Kidney (tissue), 14 donors: Measurements from ENCODE around the gene PHF14. TPM values are rescaled to one million over a fixed set of nuclear protein-coding genes. Genes with fewer than 3 reads are reported as not detected.
"Not testable (repeated sequence)": the region's sequence is repeated elsewhere in the genome, so short reads cannot be mapped to it uniquely, and the experiment has no call there.

Experiments used
- DNase-seq, 5 donors: peaks; one replicate each; pipeline ENCODE4 v3.0.0-alpha.2; 2013 to 2020
- FAIRE-seq: peaks from 2 replicates; lab custom pipeline; 2012; peaks lifted over from hg19 to GRCh38; lab: Jason Lieb, UNC
- H3K27ac ChIP-seq, 2 donors: one replicate each; pipeline ENCODE4 v1.7.0; 2013; ENCODE audit warnings: low read depth in 2 of 2, low read length in 2 of 2, inconsistent platforms in 1 of 2
- H3K27me3 ChIP-seq: one replicate; pipeline ENCODE4 v1.7.1; 2013; ENCODE audit warnings: low read length, inconsistent platforms; ENCODE audit not compliant: control insufficient read depth, insufficient read depth
- H3K36me3 ChIP-seq, 3 donors: one replicate each; pipeline versions ENCODE4 v1.7.0 to v1.7.1; 2013; ENCODE audit warnings: low read length in 3 of 3, control low read depth in 1 of 3, inconsistent platforms in 1 of 3; ENCODE audit not compliant: insufficient read depth in 3 of 3, control insufficient read depth in 2 of 3
- H3K4me1 ChIP-seq, 3 donors: one replicate each; pipeline versions ENCODE4 v1.7.0 to v1.7.1; 2013; ENCODE audit warnings: low read length in 3 of 3, inconsistent platforms in 1 of 3, low read depth in 1 of 3; ENCODE audit not compliant: control insufficient read depth in 2 of 3, insufficient read depth in 2 of 3
- H3K4me3 ChIP-seq, 3 donors: one replicate each; pipeline versions ENCODE4 v1.7.0 to v1.8.1; 2013; ENCODE audit warnings: low read length in 3 of 3, control low read depth in 1 of 3, inconsistent platforms in 1 of 3
- H3K9ac ChIP-seq, 3 donors: one replicate each; pipeline versions ENCODE4 v1.7.0 to v1.7.1; 2013; ENCODE audit warnings: low read length in 3 of 3, control low read depth in 1 of 3, inconsistent platforms in 1 of 3
- H3K9me3 ChIP-seq, 3 donors: one replicate each; pipeline versions ENCODE4 v1.7.0 to v1.7.1; 2013; ENCODE audit warnings: low read length in 3 of 3, control low read depth in 1 of 3, inconsistent platforms in 1 of 3; ENCODE audit not compliant: control insufficient read depth in 2 of 3, insufficient read depth in 1 of 3
- CTCF ChIP-seq: IDR thresholded peaks from 3 replicates; pipeline ENCODE4 v1.5.1; 2012; ENCODE audit warnings: mild to moderate bottlenecking, moderate library complexity, borderline replicate concordance; ENCODE audit not compliant: insufficient read depth; ENCODE audit errors: extremely low read depth
- intact Hi-C: fragments of 100-400 bp; cut with DNase I; formaldehyde crosslinking; loops from one replicate; pipeline ENCODE4 v1.11.1; 2022
- polyA plus RNA-seq: library from polyadenylated mRNA; stranded (reverse); fragments of 350-450 nt; fragmentation: Illumina TruSeq; extraction: RNeasy Lipid Tissue Mini Kit (QIAGEN cat#74804); gene quantifications from one replicate; pipeline ENCODE4 v1.2.3, GENCODE V29; 2014; ENCODE audit warnings: low read depth, low replicate concordance; ENCODE audit not compliant: insufficient read depth
- total RNA-seq: library from RNA; stranded (reverse); fragmentation: NEBNext Ultra II Directional; extraction: Animal tissue kit (Norgen Biotek cat#: 25700); gene quantifications from one replicate; pipeline ENCODE4 v1.2.1, GENCODE V29; 2021
- donor health status: control.
- donor health status: control.
- donor health status: control.
- donor health status: control.
- donor health status: control.
- donor health status: DM: yes; HTN: yes; CAD: no.
- donor health status: Normal renal cell carcinoma (clear cell type).

PHF14 gene
- total and polyA plus RNA-seq, 2 donors from 2014 or later, result 17.1 to 31.7 TPM

- Histone ChIP-seq H3K4me1 (no peaks in the 10 kb centered on the region), H3K9ac (no peak overlapping the region), H3K4me3 (no peak overlapping the region), H3K9me3 (peaks cover 0 to 2% (median 0%) of the 10 kb centered on the region in 3 donors), H3K27ac (no peak overlapping the region), H3K36me3 (no peaks in the 10 kb centered on the region), H3K27me3 (no peaks in the 10 kb centered on the region)
- no peak for FAIRE-seq
- intact Hi-C loops, result no loop called here
- no peak for TF ChIP-seq CTCF
- DNase-seq, result no peak
These were observed 17.1 kb upstream of the PHF14 start for GRCh38 chr7:10956528-10956927.

- H3K27me3 ChIP-seq, H3K9ac ChIP-seq, DNase-seq, H3K9me3 ChIP-seq, H3K4me1 ChIP-seq, H3K36me3 ChIP-seq, H3K27ac ChIP-seq, H3K4me3 ChIP-seq, intact Hi-C loops, FAIRE-seq: not testable (repeated sequence)
These were observed 13.4 kb upstream of the PHF14 start for GRCh38 chr7:10960242-10960641.

- DNase-seq, H3K36me3 ChIP-seq, H3K27me3 ChIP-seq, FAIRE-seq, H3K4me1 ChIP-seq, H3K27ac ChIP-seq, H3K9ac ChIP-seq, intact Hi-C loops, H3K4me3 ChIP-seq, H3K9me3 ChIP-seq: not testable (repeated sequence)
These were observed 8.7 kb upstream of the PHF14 start for GRCh38 chr7:10965016-10965415.

GRCh38 chr7:10972174-10972573 lies 1.5 kb upstream of the PHF14 start:
- H3K27ac ChIP-seq, result no peak overlapping the region
- FAIRE-seq, result no peak
- H3K4me1 ChIP-seq, result no peaks in the 10 kb centered on the region
- no peaks in the 10 kb centered on the region for H3K27me3 ChIP-seq
- H3K9me3 ChIP-seq, result no peaks in the 10 kb centered on the region
- no peak for TF ChIP-seq CTCF
- no peaks in the 10 kb centered on the region for H3K36me3 ChIP-seq
- no peak overlapping the region for H3K4me3 ChIP-seq
- no peak for DNase-seq
- intact Hi-C loops, result no loop called here
- H3K9ac ChIP-seq, result no peak overlapping the region
